ENCODE measurements around the gene COBL.

The COBL gene

GRCh38 chr7:51108134-51108533 is 208.5 kb downstream of the COBL start:
- TF ChIP-seq, protein P1, sequence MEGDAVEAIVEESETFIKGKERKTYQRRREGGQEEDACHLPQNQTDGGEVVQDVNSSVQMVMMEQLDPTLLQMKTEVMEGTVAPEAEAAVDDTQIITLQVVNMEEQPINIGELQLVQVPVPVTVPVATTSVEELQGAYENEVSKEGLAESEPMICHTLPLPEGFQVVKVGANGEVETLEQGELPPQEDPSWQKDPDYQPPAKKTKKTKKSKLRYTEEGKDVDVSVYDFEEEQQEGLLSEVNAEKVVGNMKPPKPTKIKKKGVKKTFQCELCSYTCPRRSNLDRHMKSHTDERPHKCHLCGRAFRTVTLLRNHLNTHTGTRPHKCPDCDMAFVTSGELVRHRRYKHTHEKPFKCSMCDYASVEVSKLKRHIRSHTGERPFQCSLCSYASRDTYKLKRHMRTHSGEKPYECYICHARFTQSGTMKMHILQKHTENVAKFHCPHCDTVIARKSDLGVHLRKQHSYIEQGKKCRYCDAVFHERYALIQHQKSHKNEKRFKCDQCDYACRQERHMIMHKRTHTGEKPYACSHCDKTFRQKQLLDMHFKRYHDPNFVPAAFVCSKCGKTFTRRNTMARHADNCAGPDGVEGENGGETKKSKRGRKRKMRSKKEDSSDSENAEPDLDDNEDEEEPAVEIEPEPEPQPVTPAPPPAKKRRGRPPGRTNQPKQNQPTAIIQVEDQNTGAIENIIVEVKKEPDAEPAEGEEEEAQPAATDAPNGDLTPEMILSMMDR (conservative IDR thresholded peaks at IDR 0.05; ENCODE audit: low read depth, low read length): no peak
- DNase-seq (ENCODE audit: low read depth): no peak
- no peak overlapping the region for H3K4me3 ChIP-seq (ENCODE audit: low read depth, low read length)

GRCh38 chr7:51104278-51104677 is 212.3 kb downstream of the COBL start:
- TF ChIP-seq, protein P1 (conservative IDR thresholded peaks at IDR 0.05; ENCODE audit: low read depth, low read length): no peak
- H3K4me3 ChIP-seq (ENCODE audit: low read depth, low read length): no peak overlapping the region
- DNase-seq (ENCODE audit: low read depth): no peak

DNA sequence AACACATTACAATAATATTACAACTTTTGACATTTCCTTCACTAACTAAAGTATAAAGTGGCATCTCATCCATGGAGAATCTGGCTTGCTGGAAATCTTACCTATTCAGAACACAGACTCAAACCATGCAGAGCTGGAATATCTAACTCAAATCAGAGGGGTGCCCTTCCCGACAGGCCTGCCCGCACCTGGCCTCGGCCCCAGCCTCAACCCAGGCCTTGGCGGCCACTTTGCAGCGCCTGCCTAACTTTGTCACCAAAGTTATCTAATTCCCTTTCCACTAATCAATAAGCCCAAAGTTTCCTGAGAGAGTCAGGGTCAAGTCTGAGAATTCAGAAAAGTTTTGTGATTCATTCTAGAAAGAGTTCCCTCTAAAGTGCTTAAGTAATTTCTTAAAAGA is 212.9 kb downstream of the COBL start:
- H3K4me3 ChIP-seq (ENCODE audit: low read depth, low read length): no peak overlapping the region
- no peak for DNase-seq (ENCODE audit: low read depth)
- TF ChIP-seq, protein P1 (conservative IDR thresholded peaks at IDR 0.05; ENCODE audit: low read depth, low read length): no peak

DNA sequence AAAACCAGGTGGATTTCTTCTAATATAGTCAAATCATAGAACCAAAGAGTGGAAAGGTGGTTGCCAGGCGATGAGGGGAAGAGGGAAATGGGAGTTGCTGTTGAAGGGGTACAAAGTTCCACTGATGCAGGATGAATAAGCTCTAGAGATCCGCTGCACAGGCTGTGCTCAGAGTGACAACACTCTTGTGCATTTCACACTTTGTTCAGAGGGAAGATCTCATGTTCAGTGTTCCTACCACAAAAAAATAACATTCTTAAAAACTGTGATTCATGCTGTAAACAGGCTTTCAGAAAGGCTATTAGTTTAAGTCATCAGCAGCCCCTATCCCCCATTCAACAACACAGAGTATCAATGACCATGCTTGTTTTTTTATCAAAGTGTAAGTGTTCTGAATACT is 213.8 kb downstream of the COBL start:
- TF ChIP-seq, protein P1 (conservative IDR thresholded peaks at IDR 0.05; ENCODE audit: low read depth, low read length): no peak
- H3K4me3 ChIP-seq (ENCODE audit: low read depth, low read length): no peak overlapping the region
- DNase-seq (ENCODE audit: low read depth): peak; percentile 28

GRCh38 chr7:51101111-51101757 is 215.4 kb downstream of the COBL start:
- TF ChIP-seq, protein P1 (conservative IDR thresholded peaks at IDR 0.05; ENCODE audit: low read depth, low read length): no peak
- no peak overlapping the region for H3K4me3 ChIP-seq (ENCODE audit: low read depth, low read length)
- DNase-seq (ENCODE audit: low read depth): no peak

DNA sequence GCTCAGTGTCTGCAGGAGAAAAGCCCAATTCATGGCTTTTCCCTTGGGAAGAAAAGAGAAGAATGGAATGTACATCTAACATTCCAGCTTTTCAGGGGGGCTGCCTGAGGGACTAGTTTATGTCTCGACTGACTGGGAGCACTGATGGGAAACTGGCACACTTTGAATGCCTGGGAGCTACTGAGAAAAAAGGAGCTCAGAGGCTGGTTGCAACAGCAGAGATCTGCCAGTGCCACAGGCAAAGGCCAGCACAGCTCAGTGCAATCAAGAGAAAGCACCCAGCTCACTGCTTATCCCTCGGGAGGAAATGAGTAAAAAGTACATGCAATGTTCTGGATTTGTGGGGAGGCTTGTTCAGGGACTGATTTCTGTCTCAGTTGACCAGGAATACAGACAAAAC is 226.2 kb downstream of the COBL start:
- TF ChIP-seq, protein P1 (conservative IDR thresholded peaks at IDR 0.05; ENCODE audit: low read depth, low read length): no peak
- H3K4me3 ChIP-seq (ENCODE audit: low read depth, low read length): no peak overlapping the region
- DNase-seq (ENCODE audit: low read depth): no peak

DNA sequence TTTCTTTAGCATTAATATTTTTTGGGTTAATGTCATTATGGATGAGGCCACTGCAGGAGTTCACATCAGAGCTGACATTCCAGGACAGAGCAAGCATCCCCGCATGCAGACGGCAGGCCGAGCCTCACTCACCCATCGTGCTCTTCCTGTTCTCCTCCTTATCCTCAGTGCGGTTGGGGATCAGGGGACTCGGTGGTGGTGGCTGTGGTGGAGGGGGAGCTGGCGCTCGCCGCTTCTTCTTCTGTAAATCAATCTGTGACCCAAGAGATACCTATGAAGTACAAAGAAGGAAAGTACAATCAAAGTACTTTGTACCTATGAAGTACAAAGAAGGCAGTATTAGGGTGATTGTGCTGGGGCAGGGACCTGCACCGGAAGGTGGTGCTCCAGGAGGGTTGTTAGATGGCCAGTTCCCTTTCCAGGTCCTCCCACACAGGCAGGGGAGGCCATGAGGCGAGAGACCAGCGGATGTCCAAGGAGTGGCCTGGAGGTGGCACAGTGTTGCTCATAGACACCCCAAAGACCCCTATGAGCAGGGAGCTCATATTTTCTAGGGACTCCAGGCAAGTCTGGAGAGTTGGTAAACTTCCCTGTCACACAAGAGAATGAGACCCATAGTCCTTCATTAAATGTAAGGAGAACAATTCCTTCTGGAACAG is 231.4 kb downstream of the COBL start:
- DNase-seq (ENCODE audit: low read depth): no peak
- TF ChIP-seq, protein P1 (conservative IDR thresholded peaks at IDR 0.05; ENCODE audit: low read depth, low read length): no peak
- H3K4me3 ChIP-seq (ENCODE audit: low read depth, low read length): no peak overlapping the region

Measured in choroid plexus epithelial cell (primary cell).